HCT116 (cell line): Measurements from ENCODE around the gene SIDT1. TPM values are rescaled to one million over a fixed set of nuclear protein-coding genes. Genes with fewer than 3 reads are reported as not detected.

Experiments
- ATAC-seq: fragments of 200-7000 bp; cut with Tn5 transposase; 2 replicates; pipeline ENCODE4 v1.9.1; 2020; ENCODE audit warnings: mild to moderate bottlenecking, moderate library complexity
- BruUV-seq: library from RNA; stranded (reverse); fragments of 400-500 nt; replicated peaks from 2 replicates; lab custom pipeline; 2021; lab: Mats Ljungman, UMichigan
- CTCF ChIA-PET: fragments of 300-600 bp; sonication (Branson Sonifier 250); formaldehyde crosslinking; loops from one replicate; lab custom pipeline; 2021; ENCODE audit warnings: antibody characterized with exemption; lab: Charles Lee
- POLR2A ChIA-PET: fragments of 300-600, 350-600 bp; sonication (Branson Sonifier 250); formaldehyde crosslinking; loops from one replicate; lab custom pipeline; 2021; ENCODE audit warnings: antibody characterized with exemption; lab: Charles Lee
- RAD21 ChIA-PET, 2 experiments: fragments of 300-600 bp; sonication (Branson Sonifier 250); formaldehyde crosslinking; loops; one replicate each; lab custom pipeline; 2023; ENCODE audit warnings: low total read pairs in 2 of 2; ENCODE audit not compliant: uncharacterized antibody in 2 of 2, unreplicated experiment in 2 of 2, low non-redundant PET in 1 of 2; lab: Charles Lee
- DNase-seq: peaks from one replicate; pipeline ENCODE4 v3.0.0-alpha.2; 2010; ENCODE audit warnings: low read depth, low spot score
- H2AFZ ChIP-seq: fragments of 200-600 bp; shearing (Covaris generic), sonication (generic); 2 replicates; pipeline ENCODE4 v1.6.1; 2017; ENCODE audit warnings: low read depth, mixed run types, mixed read lengths, antibody characterized with exemption, low read length; ENCODE audit not compliant: poor library complexity, severe bottlenecking
- H3K27ac ChIP-seq: 2 replicates; pipeline ENCODE4 v1.5.1; 2012; ENCODE audit warnings: low read depth, low read length
- H3K27me3 ChIP-seq: fragments of 200-600 bp; sonication (generic); 2 replicates; pipeline ENCODE4 v1.6.1; 2016; ENCODE audit warnings: mixed run types, low read length, mixed read lengths; ENCODE audit not compliant: insufficient read depth
- H3K36me3 ChIP-seq, 2 experiments: fragments of 200-500 bp in 1 of 2; fragments of 200-600 bp in 1 of 2; sonication (Bioruptor generic) in 1 of 2; sonication (generic) in 1 of 2; 2 replicates each; pipeline versions ENCODE4 v1.5.1 to v1.6.1; 2014 to 2016; ENCODE audit warnings: low read length in 2 of 2, inconsistent platforms in 1 of 2, mixed read lengths in 1 of 2, mixed run types in 1 of 2; ENCODE audit not compliant: insufficient read depth in 2 of 2, control insufficient read depth in 1 of 2
- H3K4me1 ChIP-seq, 2 experiments: fragments of 200-600 bp in 1 of 2; sonication (generic) in 1 of 2; 2 replicates each; pipeline versions ENCODE4 v1.5.1 to v1.6.1; 2012 to 2017; ENCODE audit warnings: low read length in 2 of 2, inconsistent platforms in 1 of 2, mild to moderate bottlenecking in 1 of 2, mixed read lengths in 1 of 2, mixed run types in 1 of 2, moderate library complexity in 1 of 2; ENCODE audit not compliant: insufficient read depth in 2 of 2, control insufficient read depth in 1 of 2
- H3K4me2 ChIP-seq: fragments of 200-600 bp; sonication (generic); 2 replicates; pipeline ENCODE4 v1.6.1; 2017; ENCODE audit warnings: mixed run types, low read length, mixed read lengths
- H3K4me3 ChIP-seq, 2 experiments: fragments of 200-600 bp in 1 of 2; sonication (generic) in 1 of 2; replicated peaks in 1 of 2; 2 replicates each; pipeline ENCODE4 v1.5.1; 2011 to 2016; ENCODE audit warnings: low read length in 2 of 2, control low read depth in 1 of 2, low read depth in 1 of 2, mild to moderate bottlenecking in 1 of 2, mixed read lengths in 1 of 2, mixed run types in 1 of 2
- H3K79me2 ChIP-seq: fragments of 200-600 bp; sonication (generic); 2 replicates; pipeline ENCODE4 v1.6.1; 2017; ENCODE audit warnings: mild to moderate bottlenecking, mixed run types, low read length, moderate library complexity, mixed read lengths; ENCODE audit not compliant: insufficient read depth
- H3K9ac ChIP-seq: fragments of 200-600 bp; sonication (generic); 2 replicates; pipeline ENCODE4 v1.6.1; 2016; ENCODE audit warnings: low read length, mixed read lengths
- H3K9me2 ChIP-seq: fragments of 200-600 bp; sonication (generic), shearing (Covaris generic); 2 replicates; pipeline ENCODE4 v1.6.1; 2017; ENCODE audit warnings: mixed run types, mild to moderate bottlenecking, moderate library complexity; ENCODE audit not compliant: insufficient read depth
- H3K9me3 ChIP-seq, 2 experiments: fragments of 200-500 bp in 1 of 2; fragments of 200-600 bp in 1 of 2; sonication (Bioruptor generic) in 1 of 2; sonication (generic) in 1 of 2; 2 replicates each; pipeline ENCODE4 v1.6.1; 2014 to 2017; ENCODE audit warnings: low read length in 2 of 2, mixed read lengths in 2 of 2, inconsistent platforms in 1 of 2, low read depth in 1 of 2, mild to moderate bottlenecking in 1 of 2, mixed run types in 1 of 2, moderate library complexity in 1 of 2; ENCODE audit not compliant: control insufficient read depth in 1 of 2, insufficient read depth in 1 of 2
- H4K20me1 ChIP-seq: fragments of 200-600 bp; sonication (generic), shearing (Covaris generic); 2 replicates; pipeline ENCODE4 v1.6.1; 2017; ENCODE audit warnings: mixed run types, mild to moderate bottlenecking, moderate library complexity; ENCODE audit not compliant: insufficient read depth
- CEBPB ChIP-seq: IDR thresholded peaks from 2 replicates; pipeline ENCODE4 v1.6.1; 2012; ENCODE audit warnings: low read depth
- EZH2 ChIP-seq: fragments of 200-600 bp; sonication (generic); IDR thresholded peaks from 2 replicates; pipeline ENCODE4 v1.6.1; 2017; ENCODE audit warnings: antibody characterized with exemption, mixed run types
- FOSL1 ChIP-seq: IDR thresholded peaks from 2 replicates; pipeline ENCODE4 v1.6.1; 2012; ENCODE audit warnings: low read depth
- JUND ChIP-seq: IDR thresholded peaks from 2 replicates; pipeline ENCODE4 v1.6.1; 2012
- POLR2AphosphoS5 ChIP-seq: IDR thresholded peaks from 2 replicates; pipeline ENCODE4 v1.6.1; 2011; ENCODE audit warnings: mild to moderate bottlenecking, low read depth, low read length, moderate library complexity
- RAD21 ChIP-seq: IDR thresholded peaks from 2 replicates; pipeline ENCODE4 v1.6.1; 2012; ENCODE audit warnings: low read depth, mild to moderate bottlenecking
- SIN3A ChIP-seq: IDR thresholded peaks from 2 replicates; pipeline ENCODE4 v1.6.1; 2012; ENCODE audit warnings: low read depth
- SRF ChIP-seq: IDR thresholded peaks from 2 replicates; pipeline ENCODE4 v1.6.1; 2012; ENCODE audit warnings: low read depth
- ZNF274 ChIP-seq: fragments of 200-500 bp; sonication (Bioruptor generic); IDR thresholded peaks from 2 replicates; pipeline ENCODE4 v1.6.1; 2014; ENCODE audit warnings: mild to moderate bottlenecking, low read depth, low read length, inconsistent platforms
- intact Hi-C: fragments of 100-400 bp; cut with micrococcal nuclease; formaldehyde crosslinking; loops from 2 replicates; pipeline ENCODE4 v1.10.0; 2022
- total RNA-seq: library from RNA; stranded (reverse); gene quantifications from one replicate; pipeline ENCODE4 v1.2.1, GENCODE V29; 2021; ENCODE audit not compliant: unreplicated experiment
- TF ChIP-seq, protein P1 (sequence below), 3 experiments: fragments of 200-600 bp in 1 of 3; sonication (generic) in 1 of 3; IDR thresholded peaks in 2 of 3; conservative IDR thresholded peaks in 1 of 3; 2 replicates each; pipeline ENCODE4 v1.5.1; 2012 to 2017; ENCODE audit warnings: low read depth in 2 of 3, low read length in 2 of 3, antibody characterized with exemption in 1 of 3, borderline replicate concordance in 1 of 3, control low read depth in 1 of 3, mild to moderate bottlenecking in 1 of 3, mixed read lengths in 1 of 3, mixed run types in 1 of 3, moderate library complexity in 1 of 3; ENCODE audit not compliant: insufficient read depth in 1 of 3

Gene SIDT1
- total RNA-seq, 1 experiment from 2014 or later, result not detected

DNA sequence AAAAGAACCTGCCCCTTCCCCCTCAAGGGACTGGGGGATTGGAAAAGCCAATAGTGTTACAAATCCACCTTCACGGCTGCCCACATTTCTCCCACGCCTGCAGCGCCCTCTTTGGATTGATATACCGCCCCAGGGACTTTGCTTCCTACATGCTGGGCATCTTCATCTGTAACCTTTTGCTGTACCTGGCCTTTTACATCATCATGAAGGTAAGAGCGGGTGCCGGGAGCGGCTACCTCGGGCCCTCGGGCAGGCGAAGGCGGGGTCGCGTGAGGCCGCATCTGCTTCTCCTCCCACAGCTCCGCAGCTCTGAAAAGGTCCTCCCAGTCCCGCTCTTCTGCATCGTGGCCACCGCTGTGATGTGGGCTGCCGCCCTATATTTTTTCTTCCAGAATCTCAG, 91.0 kb downstream of the SIDT1 start:
- DNase-seq, result no peak
- no peak overlapping the region for H3K27ac ChIP-seq
- no peaks in the 10 kb centered on the region for H3K36me3 ChIP-seq
- CTCF ChIA-PET, result no interaction called here
- POLR2A ChIA-PET, result no interaction called here
- peaks cover 0 to 9% of the 10 kb centered on the region in 2 experiments; a peak in 1 of 4 replicates for H3K4me1 ChIP-seq
- no peak overlapping the region for H2AFZ ChIP-seq
- RAD21 ChIA-PET, result no interaction called here
- no peak overlapping the region for H3K4me3 ChIP-seq
- TF ChIP-seq, protein P1, sequence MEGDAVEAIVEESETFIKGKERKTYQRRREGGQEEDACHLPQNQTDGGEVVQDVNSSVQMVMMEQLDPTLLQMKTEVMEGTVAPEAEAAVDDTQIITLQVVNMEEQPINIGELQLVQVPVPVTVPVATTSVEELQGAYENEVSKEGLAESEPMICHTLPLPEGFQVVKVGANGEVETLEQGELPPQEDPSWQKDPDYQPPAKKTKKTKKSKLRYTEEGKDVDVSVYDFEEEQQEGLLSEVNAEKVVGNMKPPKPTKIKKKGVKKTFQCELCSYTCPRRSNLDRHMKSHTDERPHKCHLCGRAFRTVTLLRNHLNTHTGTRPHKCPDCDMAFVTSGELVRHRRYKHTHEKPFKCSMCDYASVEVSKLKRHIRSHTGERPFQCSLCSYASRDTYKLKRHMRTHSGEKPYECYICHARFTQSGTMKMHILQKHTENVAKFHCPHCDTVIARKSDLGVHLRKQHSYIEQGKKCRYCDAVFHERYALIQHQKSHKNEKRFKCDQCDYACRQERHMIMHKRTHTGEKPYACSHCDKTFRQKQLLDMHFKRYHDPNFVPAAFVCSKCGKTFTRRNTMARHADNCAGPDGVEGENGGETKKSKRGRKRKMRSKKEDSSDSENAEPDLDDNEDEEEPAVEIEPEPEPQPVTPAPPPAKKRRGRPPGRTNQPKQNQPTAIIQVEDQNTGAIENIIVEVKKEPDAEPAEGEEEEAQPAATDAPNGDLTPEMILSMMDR (IDR thresholded peaks at IDR 0.05 in 2 of 3, conservative IDR thresholded peaks at IDR 0.05 in 1 of 3; ENCODE audit: borderline replicate concordance in 1 of 3, insufficient read depth in 1 of 3, low read depth in 2 of 3, low read length in 2 of 3), result 0 out of 6 replicates have a peak, but pooled peaks of 1 of the 3 experiments have one; percentile 2
- TF ChIP-seq EZH2 (no peak), CEBPB (no peak), JUND (no peak), ZNF274 (no peak), FOSL1 (no peak), POLR2AphosphoS5 (no peak), RAD21 (peak; percentile 26; the same call in 1 of the 2 replicates), SIN3A (no peak), SRF (no peak)
- TF ChIP-seq, all 23 proteins: peak for 2
- Histone ChIP-seq H4K20me1 (no peaks in the 10 kb centered on the region), H3K79me2 (no peaks in the 10 kb centered on the region), H3K9me2 (no peaks in the 10 kb centered on the region), H3K4me2 (no peak overlapping the region), H3K9me3 (no peaks in the 10 kb centered on the region), H3K9ac (no peak overlapping the region), H3K27me3 (no peaks in the 10 kb centered on the region)
- BruUV-seq, result no TSS peak
- no peak for ATAC-seq
- intact Hi-C loops, result loop anchor here (10.0 kb wide), 2 partner anchors 329 to 979 kb away; partner anchors contain the start of gene CCDC80
